BJ (cell line): ENCODE results near the gene DHRS3. TPM values are rescaled to one million over a fixed set of nuclear protein-coding genes. Genes with fewer than 3 reads are reported as not detected.
"Not testable (repeated sequence)": the region's sequence is repeated elsewhere in the genome, so short reads cannot be mapped to it uniquely, and the experiment has no call there.

Experiments
- CTCF ChIA-PET: fragments of 350-600 bp; formaldehyde crosslinking; extraction: SDS; loops from one replicate; lab custom pipeline; 2021; ENCODE audit warnings: antibody characterized with exemption, inconsistent platforms; lab: Yijun Ruan, JAX
- POLR2A ChIA-PET: fragments of 300-600 bp; sonication (Branson Sonifier 250); formaldehyde crosslinking; extraction: SDS; loops from one replicate; lab custom pipeline; 2021; ENCODE audit warnings: antibody characterized with exemption; lab: Charles Lee
- DNase-seq: peaks from one replicate; pipeline ENCODE4 v3.0.0-alpha.2; 2011; ENCODE audit warnings: low read depth
- H3K27me3 ChIP-seq: 2 replicates; pipeline ENCODE4 v1.6.0; 2011; ENCODE audit warnings: low read length; ENCODE audit not compliant: control insufficient read depth, insufficient read depth
- H3K36me3 ChIP-seq: 2 replicates; pipeline ENCODE4 v1.5.1; 2011; ENCODE audit warnings: low read length; ENCODE audit not compliant: control insufficient read depth, insufficient read depth
- H3K4me3 ChIP-seq: 2 replicates; pipeline ENCODE4 v1.5.1; 2011; ENCODE audit warnings: low read depth, mild to moderate bottlenecking, control low read depth, low read length
- polyA plus RNA-seq: library from polyadenylated mRNA; depleted of rRNA; stranded (reverse); fragments of >200 nt; gene quantifications from 2 replicates; pipeline ENCODE4 v1.2.3, GENCODE V29; 2011
- TF ChIP-seq, protein P1 (sequence below): IDR thresholded peaks from 2 replicates; pipeline ENCODE4 v1.5.1; 2011; ENCODE audit warnings: low read depth, mild to moderate bottlenecking, control low read depth, inconsistent platforms, low read length, moderate library complexity; ENCODE audit not compliant: insufficient read depth

Gene DHRS3
- polyA plus RNA-seq, 1 experiment = 224 TPM

DNA sequence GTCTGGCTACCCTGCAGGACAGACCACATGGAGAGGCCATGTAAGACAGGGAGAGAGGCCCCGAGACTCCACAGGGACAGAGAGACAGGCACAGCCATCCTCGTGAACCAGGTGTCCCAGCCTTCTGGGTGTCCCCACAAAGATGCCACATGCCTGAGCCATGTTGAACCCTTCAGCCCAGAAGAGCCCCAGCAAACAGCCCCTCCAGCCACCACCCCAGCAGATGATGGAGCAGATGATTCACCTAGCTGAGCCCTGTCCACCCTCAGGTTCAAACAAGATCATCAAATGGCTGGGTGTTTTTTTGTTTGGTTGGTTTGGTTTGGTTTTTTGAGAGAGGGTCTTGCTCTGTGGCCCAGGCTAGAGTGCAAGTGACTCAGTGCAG, 78.7 kb downstream of the DHRS3 start:
- ChIA-PET POLR2A (no interaction called here), CTCF (interaction anchor here (1.7 kb wide), 1 partner anchor 81 kb away, joined by 4 read pairs; no protein-coding TSS in a partner anchor)
- TF ChIP-seq, protein P1, sequence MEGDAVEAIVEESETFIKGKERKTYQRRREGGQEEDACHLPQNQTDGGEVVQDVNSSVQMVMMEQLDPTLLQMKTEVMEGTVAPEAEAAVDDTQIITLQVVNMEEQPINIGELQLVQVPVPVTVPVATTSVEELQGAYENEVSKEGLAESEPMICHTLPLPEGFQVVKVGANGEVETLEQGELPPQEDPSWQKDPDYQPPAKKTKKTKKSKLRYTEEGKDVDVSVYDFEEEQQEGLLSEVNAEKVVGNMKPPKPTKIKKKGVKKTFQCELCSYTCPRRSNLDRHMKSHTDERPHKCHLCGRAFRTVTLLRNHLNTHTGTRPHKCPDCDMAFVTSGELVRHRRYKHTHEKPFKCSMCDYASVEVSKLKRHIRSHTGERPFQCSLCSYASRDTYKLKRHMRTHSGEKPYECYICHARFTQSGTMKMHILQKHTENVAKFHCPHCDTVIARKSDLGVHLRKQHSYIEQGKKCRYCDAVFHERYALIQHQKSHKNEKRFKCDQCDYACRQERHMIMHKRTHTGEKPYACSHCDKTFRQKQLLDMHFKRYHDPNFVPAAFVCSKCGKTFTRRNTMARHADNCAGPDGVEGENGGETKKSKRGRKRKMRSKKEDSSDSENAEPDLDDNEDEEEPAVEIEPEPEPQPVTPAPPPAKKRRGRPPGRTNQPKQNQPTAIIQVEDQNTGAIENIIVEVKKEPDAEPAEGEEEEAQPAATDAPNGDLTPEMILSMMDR = no peak
- Histone ChIP-seq H3K36me3 (no peaks in the 10 kb centered on the region), H3K27me3 (no peaks in the 10 kb centered on the region; the same call in 1 of the 2 replicates), H3K4me3 (no peak overlapping the region)
- DNase-seq = no peak

DNA sequence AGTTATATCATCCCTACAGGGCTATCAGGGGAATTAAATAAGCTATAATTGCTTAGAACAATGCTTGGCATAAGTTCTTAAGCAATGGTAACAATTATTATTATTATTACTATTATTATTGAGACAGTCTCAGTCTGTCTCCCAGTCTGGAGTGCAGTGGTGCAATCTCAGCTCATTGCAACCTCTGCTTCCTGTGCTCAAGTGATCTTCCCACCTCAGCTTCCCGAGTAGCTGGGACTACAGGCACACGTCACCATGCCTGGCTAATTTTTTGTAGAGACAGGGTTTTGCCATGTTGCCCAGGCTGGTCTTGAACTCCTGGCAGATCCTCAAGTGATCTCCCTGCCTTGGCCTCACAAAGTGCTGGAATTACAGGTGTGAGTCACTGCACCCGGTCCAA, 79.5 kb downstream of the DHRS3 start:
- POLR2A ChIA-PET, DNase-seq, H3K36me3 ChIP-seq, H3K27me3 ChIP-seq, H3K4me3 ChIP-seq: not testable (repeated sequence)
- CTCF ChIA-PET = interaction anchor here (1.2 to 1.7 kb wide), 4 partner anchors 10 to 131 kb away, joined by 3 to 4 read pairs (median 4); no protein-coding TSS in a partner anchor

DNA sequence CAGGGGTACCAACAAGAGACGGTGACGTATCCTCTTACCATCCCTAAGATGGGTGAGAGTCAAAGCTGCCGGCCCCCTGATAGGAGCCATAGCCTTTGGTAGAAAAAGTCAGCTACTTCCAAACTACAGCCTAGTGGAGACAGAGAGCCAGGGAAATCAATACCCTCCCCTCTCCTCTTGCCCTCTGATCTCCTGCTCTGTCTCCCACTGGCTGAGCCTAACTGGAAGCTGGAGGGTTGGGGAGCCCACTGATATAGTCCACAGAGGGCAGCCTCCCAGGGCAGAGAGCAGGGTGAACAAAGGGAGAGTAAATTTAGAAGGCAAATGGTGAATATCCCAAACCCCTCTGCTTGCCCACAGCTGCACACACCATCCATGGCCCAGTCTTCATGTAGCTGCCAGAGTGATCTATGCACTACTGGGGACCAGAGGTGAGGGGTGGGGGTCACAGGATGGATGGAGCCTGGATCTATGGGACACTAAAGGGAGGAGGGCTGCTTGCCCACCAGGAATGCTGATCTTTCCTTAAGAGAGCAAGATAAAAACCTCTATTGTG, 80.0 kb downstream of the DHRS3 start:
- H3K27me3 ChIP-seq = no peaks in the 10 kb centered on the region
- TF ChIP-seq, protein P1 = no peak
- ChIA-PET POLR2A (no interaction called here), CTCF (interaction anchor here (1.0 to 1.7 kb wide), 5 partner anchors 10 to 130 kb away, joined by 3 to 4 read pairs (median 3); no protein-coding TSS in a partner anchor)
- DNase-seq = no peak
- no peak overlapping the region for H3K4me3 ChIP-seq
- H3K36me3 ChIP-seq = no peaks in the 10 kb centered on the region

DNA sequence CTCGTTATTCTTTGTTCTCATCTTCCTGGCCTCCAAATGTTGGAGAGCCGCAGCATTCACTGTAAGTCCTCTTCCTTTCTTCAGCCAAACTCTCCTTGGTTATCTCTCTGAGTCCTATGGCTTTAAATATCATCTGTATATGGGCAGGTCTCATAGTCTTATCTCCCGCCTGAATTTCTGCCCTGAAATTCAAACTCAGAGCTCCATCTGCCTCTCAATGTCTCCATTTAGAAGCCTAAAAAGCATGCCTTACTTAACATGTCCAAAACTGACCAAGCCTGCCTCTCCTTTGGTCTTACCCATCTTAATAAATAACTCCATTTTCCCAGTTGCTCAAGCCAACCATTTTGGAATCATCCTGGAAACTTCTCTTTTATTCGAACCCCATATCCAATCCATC, 80.7 kb downstream of the DHRS3 start:
- H3K4me3 ChIP-seq = no peak overlapping the region
- H3K36me3 ChIP-seq = no peaks in the 10 kb centered on the region
- CTCF ChIA-PET = interaction anchor here (1.0 to 1.7 kb wide), 5 partner anchors 9 to 130 kb away, joined by 3 to 4 read pairs (median 3); no protein-coding TSS in a partner anchor
- H3K27me3 ChIP-seq = no peaks in the 10 kb centered on the region
- TF ChIP-seq, protein P1 = no peak
- POLR2A ChIA-PET = no interaction called here
- no peak for DNase-seq

DNA sequence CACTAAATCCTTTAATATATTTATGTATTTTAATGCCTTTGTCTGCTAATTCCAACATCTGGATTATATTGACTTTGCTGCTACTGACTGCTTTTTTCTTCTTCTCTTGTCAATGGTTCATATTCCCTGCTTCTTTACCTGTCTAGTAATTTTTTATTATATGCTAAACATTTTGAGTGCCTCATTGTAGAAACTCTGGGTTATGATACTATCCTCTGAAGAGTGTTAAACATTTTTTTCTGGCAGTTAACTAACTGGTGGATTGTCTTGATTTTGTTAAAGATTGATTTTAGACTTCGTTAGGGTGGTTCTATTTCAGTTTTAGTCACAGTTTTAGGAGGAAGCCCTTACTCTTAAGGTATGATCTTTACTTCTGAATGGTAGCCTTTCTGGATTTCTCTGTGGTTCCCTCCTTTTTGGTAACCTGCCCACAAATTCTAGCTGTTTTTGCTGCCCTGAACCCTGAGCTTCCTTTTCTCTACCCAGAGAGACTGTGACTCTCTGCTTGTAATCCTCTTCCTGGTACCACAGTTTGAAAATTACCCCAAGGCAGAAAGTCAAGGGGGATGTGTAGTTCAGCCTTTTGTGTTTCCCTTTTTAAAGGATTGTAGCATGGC, 81.9 kb downstream of the DHRS3 start:
- TF ChIP-seq, protein P1 = no peak
- no peaks in the 10 kb centered on the region for H3K27me3 ChIP-seq
- no peaks in the 10 kb centered on the region for H3K36me3 ChIP-seq
- DNase-seq = no peak
- CTCF ChIA-PET = no interaction called here
- no peak overlapping the region for H3K4me3 ChIP-seq
- POLR2A ChIA-PET = no interaction called here
